H1 (cell line): ENCODE results near the gene PNO1. TPM values are rescaled to one million over a fixed set of nuclear protein-coding genes. Genes with fewer than 3 reads are reported as not detected.

Experiments used
- CBX8 ChIP-seq: fragments of 300-800, 300-1000 bp; sonication (generic); IDR thresholded peaks from 2 replicates; pipeline ENCODE4 v1.7.1; 2016; ENCODE audit warnings: low read depth, low read length, borderline replicate concordance
- HDAC2 ChIP-seq, 2 experiments: fragments of 300-600 bp in 1 of 2; sonication (generic) in 1 of 2; IDR thresholded peaks; 2 replicates each; pipeline ENCODE4 v1.6.1; 2011 to 2012; ENCODE audit warnings: low read depth in 2 of 2, low read length in 2 of 2, mild to moderate bottlenecking in 2 of 2, moderate library complexity in 2 of 2, borderline replicate concordance in 1 of 2, inconsistent platforms in 1 of 2
- PHF8 ChIP-seq: fragments of 200-600 bp; sonication (generic); conservative IDR thresholded peaks from 2 replicates; pipeline ENCODE4 v1.7.1; 2012; ENCODE audit warnings: low read depth, mild to moderate bottlenecking, inconsistent platforms, low read length, moderate library complexity
- SAP30 ChIP-seq: fragments of 300-600 bp; sonication (generic); IDR thresholded peaks from 2 replicates; pipeline ENCODE4 v1.7.1; 2012; ENCODE audit warnings: low read length, moderate library complexity, mild to moderate bottlenecking, inconsistent platforms; ENCODE audit not compliant: insufficient read depth, insufficient replicate concordance
- SP1 ChIP-seq: IDR thresholded peaks from 2 replicates; pipeline ENCODE4 v1.6.1; 2011; ENCODE audit warnings: low read depth, low read length
- SUZ12 ChIP-seq: fragments of 200-600 bp; sonication (generic); IDR thresholded peaks from 2 replicates; pipeline ENCODE4 v1.6.1; 2012; ENCODE audit warnings: mild to moderate bottlenecking, inconsistent platforms, low read length, moderate library complexity, mixed read lengths
- TCF12 ChIP-seq: IDR thresholded peaks from 2 replicates; pipeline ENCODE4 v1.6.1; 2011; ENCODE audit warnings: low read depth, mild to moderate bottlenecking, low read length
- polyA plus RNA-seq, 7 experiments: library from polyadenylated mRNA; depleted of rRNA in 3 of 7; stranded (reverse) in 5 of 7; unstranded in 2 of 7; fragments of >200 nt in 5 of 7; fragments of 200-250 nt in 2 of 7; gene quantifications; 1 replicate in 5 of 7; 2 replicates in 1 of 7; 4 replicates in 1 of 7; pipeline versions ENCODE4 v1.2.1 to v1.2.3, GENCODE V29; 2011 to 2013; ENCODE audit warnings: missing spikeins in 2 of 7, mixed read lengths in 2 of 7
- total RNA-seq: library from RNA; stranded (reverse); fragmentation: NEBNext Ultra II Directional; extraction: Animal tissue kit (Norgen Biotek cat#: 25700); gene quantifications from 2 replicates; pipeline ENCODE4 v1.2.1, GENCODE V29; 2021

PNO1 gene
- total and polyA plus RNA-seq, 2 of the 8 experiments (the other 6 are each of a cell fraction or from before 2014, with no cell fraction given), result 18.6 to 33.2 TPM

DNA sequence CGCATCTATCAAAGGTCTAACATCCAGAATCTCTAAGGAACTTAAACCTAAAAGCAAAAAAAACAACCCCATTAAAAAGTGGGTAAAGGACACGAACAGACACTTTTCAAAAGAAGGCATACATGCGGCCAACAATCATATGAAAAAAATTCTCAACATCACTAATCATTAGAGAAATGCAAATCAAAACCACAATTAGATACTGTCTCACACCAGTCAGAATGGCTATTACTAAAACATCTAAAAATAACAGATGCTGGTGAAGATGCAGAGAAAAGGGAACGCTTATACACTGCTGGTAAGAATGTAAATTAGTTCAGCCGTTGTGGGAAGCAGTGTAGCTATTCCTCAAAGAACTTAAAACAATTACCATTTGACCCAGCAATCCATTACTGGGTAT is 56.7 kb downstream of the PNO1 start (continued):
- TF ChIP-seq PHF8 (no peak), HDAC2 (IDR thresholded peaks at IDR 0.05; ENCODE audit: borderline replicate concordance in 1 of 2, low read depth in 2 of 2, low read length in 2 of 2) (no peak), SAP30 (no peak), CBX8 (no peak), SUZ12 (no peak), SP1 (no peak), TCF12 (no peak)
